ENCODE measurements around the gene PTPRN2.

- no peak for TF ChIP-seq CTCF (IDR thresholded peaks at IDR 0.05)
- TF ChIP-seq POLR2AphosphoS5 (IDR thresholded peaks at IDR 0.05): no peak
Observed at GRCh38 chr7:158525648-158526484, 61.8 kb downstream of the PTPRN2 start.
